OCI-LY1 (cell line): ENCODE results near the gene CNTFR.
"Not testable (repeated sequence)": the region's sequence is repeated elsewhere in the genome, so short reads cannot be mapped to it uniquely, and the experiment has no call there.

Experiments used
- H2AFZ ChIP-seq: fragments of 200-600 bp; sonication (generic), shearing (Covaris generic); 2 replicates; pipeline ENCODE4 v1.6.0; 2014; ENCODE audit warnings: antibody characterized with exemption, mild to moderate bottlenecking, low read length
- H3F3A ChIP-seq: fragments of 200-600 bp; sonication (generic), shearing (Covaris generic); 2 replicates; pipeline ENCODE4 v1.6.0; 2014; ENCODE audit warnings: mild to moderate bottlenecking, antibody characterized with exemption, low read length, moderate library complexity; ENCODE audit not compliant: insufficient read depth
- H3K27ac ChIP-seq: fragments of 200-600 bp; sonication (generic); 2 replicates; pipeline ENCODE4 v1.5.1; 2014; ENCODE audit warnings: low read length, mixed run types, mild to moderate bottlenecking, low read depth; ENCODE audit not compliant: poor library complexity, severe bottlenecking
- H3K27me3 ChIP-seq: fragments of 200-600 bp; sonication (generic); 2 replicates; pipeline ENCODE4 v1.6.0; 2014; ENCODE audit warnings: antibody characterized with exemption, mild to moderate bottlenecking, low read length, moderate library complexity; ENCODE audit not compliant: insufficient read depth
- H3K36me3 ChIP-seq: fragments of 200-600 bp; sonication (generic); 2 replicates; pipeline ENCODE4 v1.6.1; 2014; ENCODE audit warnings: mild to moderate bottlenecking, antibody characterized with exemption, low read length, moderate library complexity, mixed read lengths; ENCODE audit not compliant: insufficient read depth
- H3K4me1 ChIP-seq: fragments of 200-600 bp; sonication (generic); 2 replicates; pipeline ENCODE4 v1.5.1; 2014; ENCODE audit warnings: mild to moderate bottlenecking, low read length, moderate library complexity; ENCODE audit not compliant: insufficient read depth, severe bottlenecking
- H3K4me2 ChIP-seq: fragments of 200-600 bp; sonication (generic), shearing (Covaris generic); 2 replicates; pipeline ENCODE4 v1.6.1; 2014; ENCODE audit warnings: low read length
- H3K4me3 ChIP-seq: fragments of 200-600 bp; sonication (generic); 2 replicates; pipeline ENCODE4 v1.5.1; 2014; ENCODE audit warnings: low read length, low read depth, mild to moderate bottlenecking, mixed read lengths; ENCODE audit not compliant: poor library complexity, severe bottlenecking
- H3K79me2 ChIP-seq: fragments of 200-600 bp; shearing (Covaris generic); 2 replicates; pipeline ENCODE4 v1.6.1; 2016; ENCODE audit warnings: mixed run types, low read length, mixed read lengths; ENCODE audit not compliant: insufficient read depth
- H3K9ac ChIP-seq: fragments of 200-600 bp; sonication (generic), shearing (Covaris generic); 2 replicates; pipeline ENCODE4 v1.6.1; 2014; ENCODE audit warnings: mild to moderate bottlenecking, low read length, mixed read lengths
- H3K9me2 ChIP-seq: fragments of 200-600 bp; sonication (generic), shearing (Covaris generic); 2 replicates; pipeline ENCODE4 v1.6.1; 2014; ENCODE audit warnings: low read depth, mild to moderate bottlenecking, low read length, mixed read lengths
- H3K9me3 ChIP-seq: fragments of 200-600 bp; shearing (Covaris generic); 2 replicates; pipeline ENCODE4 v1.6.1; 2014; ENCODE audit warnings: low read length, mixed read lengths
- H4K20me1 ChIP-seq: fragments of 200-600 bp; sonication (generic), shearing (Covaris generic); 2 replicates; pipeline ENCODE4 v1.6.0; 2016; ENCODE audit warnings: mild to moderate bottlenecking, low read length; ENCODE audit not compliant: insufficient read depth
- CTCF ChIP-seq: fragments of 200-600 bp; sonication (generic), shearing (Covaris generic); IDR thresholded peaks from 2 replicates; pipeline ENCODE4 v1.5.1; 2017; ENCODE audit warnings: mild to moderate bottlenecking, antibody characterized with exemption, low read length, moderate library complexity, mixed read lengths
- EZH2 ChIP-seq: fragments of 200-600 bp; sonication (generic), shearing (Covaris generic); IDR thresholded peaks from 2 replicates; pipeline ENCODE4 v1.8.0; 2017; ENCODE audit warnings: borderline replicate concordance, mixed run types, mild to moderate bottlenecking, antibody characterized with exemption, low read length, moderate library complexity, mixed read lengths

The CNTFR gene

GRCh38 chr9:34540827-34541226, 48.7 kb downstream of the CNTFR start:
- 0 out of 2 replicates have a peak, but pooled peaks cover 4% of the 10 kb centered on the region for H3K27me3 ChIP-seq
- H3K27ac ChIP-seq = no peak overlapping the region
- no peak overlapping the region for H3K9ac ChIP-seq
- no peak overlapping the region for H2AFZ ChIP-seq
- no peaks in the 10 kb centered on the region for H3K36me3 ChIP-seq
- H3K4me1 ChIP-seq = no peaks in the 10 kb centered on the region
- TF ChIP-seq CTCF (no peak), EZH2 (no peak)
- no peaks in the 10 kb centered on the region for H3F3A ChIP-seq
- H3K9me3 ChIP-seq = no peaks in the 10 kb centered on the region
- no peaks in the 10 kb centered on the region for H3K79me2 ChIP-seq
- no peak overlapping the region for H3K4me3 ChIP-seq
- no peak overlapping the region for H3K4me2 ChIP-seq
- no peaks in the 10 kb centered on the region for H3K9me2 ChIP-seq
- no peaks in the 10 kb centered on the region for H4K20me1 ChIP-seq

- Histone ChIP-seq H3K9me2 (no peaks in the 10 kb centered on the region), H3K79me2 (no peaks in the 10 kb centered on the region)
- no peak for TF ChIP-seq EZH2
- no peak for TF ChIP-seq CTCF
These were observed 52.8 kb downstream of the CNTFR start for GRCh38 chr9:34536685-34537084.

GRCh38 chr9:34532041-34532440, 57.5 kb downstream of the CNTFR start:
- H3K4me1 ChIP-seq, H3K4me2 ChIP-seq, H3K36me3 ChIP-seq, H3K9me2 ChIP-seq, H3K4me3 ChIP-seq, H3K27ac ChIP-seq, H2AFZ ChIP-seq, H3K9me3 ChIP-seq, H4K20me1 ChIP-seq, H3K9ac ChIP-seq, H3K79me2 ChIP-seq, H3K27me3 ChIP-seq, H3F3A ChIP-seq: not testable (repeated sequence)

More at GRCh38 chr9:34536685-34537084, 52.8 kb downstream of the CNTFR start:
- no peaks in the 10 kb centered on the region for H3K36me3 ChIP-seq
- no peaks in the 10 kb centered on the region for H3F3A ChIP-seq
- H4K20me1 ChIP-seq = no peaks in the 10 kb centered on the region
- no peak overlapping the region for H3K4me3 ChIP-seq
- H3K4me2 ChIP-seq = no peak overlapping the region
- no peak overlapping the region for H2AFZ ChIP-seq
- H3K9me3 ChIP-seq = no peaks in the 10 kb centered on the region
- no peaks in the 10 kb centered on the region for H3K4me1 ChIP-seq
- H3K9ac ChIP-seq = no peak overlapping the region
- no peaks in the 10 kb centered on the region; the same call in 1 of the 2 replicates for H3K27me3 ChIP-seq
- no peak overlapping the region for H3K27ac ChIP-seq

GRCh38 chr9:34526026-34526425, 63.5 kb downstream of the CNTFR start:
- H4K20me1 ChIP-seq = no peaks in the 10 kb centered on the region
- H2AFZ ChIP-seq = no peak overlapping the region
- no peaks in the 10 kb centered on the region for H3K9me3 ChIP-seq
- TF ChIP-seq CTCF = no peak
- TF ChIP-seq EZH2 = no peak
- H3K79me2 ChIP-seq = no peaks in the 10 kb centered on the region
- H3K27me3 ChIP-seq = peaks cover 11% of the 10 kb centered on the region
- H3K4me3 ChIP-seq = no peak overlapping the region
- no peak overlapping the region for H3K9ac ChIP-seq
- no peak overlapping the region for H3K4me2 ChIP-seq
- H3K36me3 ChIP-seq = no peaks in the 10 kb centered on the region
- H3F3A ChIP-seq = no peaks in the 10 kb centered on the region
- H3K9me2 ChIP-seq = no peaks in the 10 kb centered on the region
- H3K4me1 ChIP-seq = peaks cover 9% of the 10 kb centered on the region
- no peak overlapping the region for H3K27ac ChIP-seq
